GM21717 (cell line): ENCODE results near the gene RBBP5.

ENCODE experiments used
- ATAC-seq: cut with Tn5 transposase; IDR thresholded peaks from one replicate; pipeline ENCODE4 v1.9.1; 2021; ENCODE audit warnings: mild to moderate bottlenecking, moderate library complexity; ENCODE audit not compliant: unreplicated experiment

RBBP5 gene

GRCh38 chr1:205060746-205061145, 61.0 kb downstream of the RBBP5 start:
- no peak for ATAC-seq

GRCh38 chr1:205059660-205060059, 62.1 kb downstream of the RBBP5 start:
- ATAC-seq = no peak

- no peak for ATAC-seq
These were observed 62.9 kb downstream of the RBBP5 start for GRCh38 chr1:205058853-205059252.

- ATAC-seq = no peak
These were observed 63.8 kb downstream of the RBBP5 start for GRCh38 chr1:205057808-205058575.

- ATAC-seq = no peak
These were observed 64.7 kb downstream of the RBBP5 start for GRCh38 chr1:205056956-205057568.

- ATAC-seq = no peak
These were observed 65.6 kb downstream of the RBBP5 start for GRCh38 chr1:205056188-205056611.

- ATAC-seq = no peak
These were observed 67.8 kb downstream of the RBBP5 start for GRCh38 chr1:205054013-205054412.

- no peak for ATAC-seq
These were observed 68.5 kb downstream of the RBBP5 start for GRCh38 chr1:205053296-205053695.

- ATAC-seq = no peak
These were observed 69.1 kb downstream of the RBBP5 start for GRCh38 chr1:205052690-205053089.

- no peak for ATAC-seq
These were observed 72.3 kb downstream of the RBBP5 start for GRCh38 chr1:205049479-205049878.

- ATAC-seq = no peak
These were observed 73.4 kb downstream of the RBBP5 start for GRCh38 chr1:205048382-205048781.

GRCh38 chr1:205047764-205048231, 74.0 kb downstream of the RBBP5 start:
- ATAC-seq = no peak

GRCh38 chr1:205046870-205047269, 74.9 kb downstream of the RBBP5 start:
- ATAC-seq = no peak

GRCh38 chr1:205045146-205045545, 76.6 kb downstream of the RBBP5 start:
- ATAC-seq = no peak

GRCh38 chr1:205044741-205045140, 77.0 kb downstream of the RBBP5 start:
- ATAC-seq = no peak

GRCh38 chr1:205043866-205044265, 77.9 kb downstream of the RBBP5 start:
- ATAC-seq = no peak

- ATAC-seq = no peak
These were observed 78.6 kb downstream of the RBBP5 start, which contains the start of gene CNTN2 for GRCh38 chr1:205042911-205043806. CNTN2 (plus strand) TSS chr1:205043212; CDS start chr1:205053186, 9,974 bp downstream.

- no peak for ATAC-seq
These were observed 79.5 kb downstream of the RBBP5 start for GRCh38 chr1:205041998-205042910.

- no peak for ATAC-seq
These were observed 80.6 kb downstream of the RBBP5 start for GRCh38 chr1:205041001-205041715.
